HepG2 (cell line): ENCODE results near the gene HES1. TPM values are rescaled to one million over a fixed set of nuclear protein-coding genes. Genes with fewer than 3 reads are reported as not detected.

Source experiments
- ATAC-seq: fragments of 200-7000 bp; cut with Tn5 transposase; 3 replicates; pipeline ENCODE4 v1.9.1; 2020; ENCODE audit warnings: mild to moderate bottlenecking, moderate library complexity
- BruUV-seq: library from RNA; stranded (reverse); fragments of 400-500 nt; replicated peaks from 2 replicates; lab custom pipeline; 2021; lab: Mats Ljungman, UMichigan
- CTCF ChIA-PET: fragments of 300-600 bp; formaldehyde crosslinking; extraction: SDS; loops from one replicate; lab custom pipeline; 2021; ENCODE audit warnings: low total read pairs, inconsistent platforms, low intra/inter-chr PET ratio; lab: Yijun Ruan, JAX
- POLR2A ChIA-PET: fragments of 350-600 bp; sonication (Branson Sonifier 250); formaldehyde crosslinking; loops from one replicate; lab custom pipeline; 2020; ENCODE audit warnings: antibody characterized with exemption, inconsistent platforms; lab: Yijun Ruan, JAX
- DNase-seq: peaks from one replicate; pipeline ENCODE4 v3.0.0-alpha.2; 2015; ENCODE audit warnings: low spot score
- FAIRE-seq: peaks from 3 replicates; lab custom pipeline; 2011; peaks lifted over from hg19 to GRCh38; lab: Jason Lieb, UNC
- H2AFZ ChIP-seq: one replicate; pipeline ENCODE4 v1.6.1; 2011; ENCODE audit warnings: low read length, inconsistent platforms
- H3K27ac ChIP-seq: fragments of 300-600 bp; 3 replicates; pipeline ENCODE4 v1.8.0; 2011; ENCODE audit warnings: mixed run types, mild to moderate bottlenecking, mixed read lengths, low read length, inconsistent platforms; ENCODE audit not compliant: insufficient read depth; ENCODE audit errors: extremely low read length
- H3K27me3 ChIP-seq, 2 experiments: fragments of 200-600 bp in 1 of 2; 2 replicates in 1 of 2; 3 replicates in 1 of 2; pipeline versions ENCODE4 v1.6.0 to v1.8.0; 2011; ENCODE audit warnings: low read length in 2 of 2, mild to moderate bottlenecking in 2 of 2, moderate library complexity in 2 of 2, inconsistent platforms in 1 of 2; ENCODE audit not compliant: insufficient read depth in 2 of 2, control insufficient read depth in 1 of 2
- H3K36me3 ChIP-seq, 2 experiments: fragments of 200-600 bp in 1 of 2; replicated peaks in 1 of 2; 2 replicates in 1 of 2; 3 replicates in 1 of 2; pipeline versions ENCODE4 v1.5.1 to v1.8.0; 2011; ENCODE audit warnings: low read length in 2 of 2, inconsistent platforms in 1 of 2; ENCODE audit not compliant: insufficient read depth in 2 of 2, control insufficient read depth in 1 of 2
- H3K4me1 ChIP-seq: 2 replicates; pipeline ENCODE4 v1.5.1; 2012; ENCODE audit warnings: low read length, inconsistent platforms; ENCODE audit not compliant: insufficient read depth
- H3K4me2 ChIP-seq: 2 replicates; pipeline ENCODE4 v1.6.0; 2011; ENCODE audit warnings: low read depth, low read length, inconsistent platforms
- H3K4me3 ChIP-seq, 3 experiments: fragments of 200-600 bp in 1 of 3; sonication (generic), shearing (Covaris generic) in 1 of 3; replicated peaks in 1 of 3; 2 replicates each; pipeline ENCODE4 v1.5.1; 2011 to 2016; ENCODE audit warnings: low read length in 3 of 3, inconsistent platforms in 2 of 3, low read depth in 2 of 3, mild to moderate bottlenecking in 2 of 3, control low read depth in 1 of 3, mixed read lengths in 1 of 3; ENCODE audit not compliant: insufficient read depth in 1 of 3
- H3K79me2 ChIP-seq: one replicate; pipeline ENCODE4 v1.6.1; 2011; ENCODE audit warnings: low read length, inconsistent platforms; ENCODE audit not compliant: insufficient read depth
- H3K9ac ChIP-seq: 2 replicates; pipeline ENCODE4 v1.6.0; 2011; ENCODE audit warnings: mild to moderate bottlenecking, low read depth, low read length, inconsistent platforms; ENCODE audit not compliant: insufficient read depth
- H3K9me3 ChIP-seq: 2 replicates; pipeline ENCODE4 v1.5.1; 2012; ENCODE audit warnings: mild to moderate bottlenecking, low read length
- H4K20me1 ChIP-seq: 2 replicates; pipeline ENCODE4 v1.6.0; 2011; ENCODE audit warnings: inconsistent platforms, mild to moderate bottlenecking, low read length, moderate library complexity; ENCODE audit not compliant: insufficient read depth
- ATRX ChIP-seq: sonication (generic); formaldehyde crosslinking; IDR thresholded peaks from 2 replicates; pipeline ENCODE4 v1.4.0; 2020; ENCODE audit warnings: missing genetic modification reagents, borderline replicate concordance
- CREM ChIP-seq, 2 experiments: sonication (generic) in 1 of 2; formaldehyde crosslinking in 1 of 2; IDR thresholded peaks; 2 replicates each; pipeline versions ENCODE4 v1.4.0 to v1.6.1; 2016 to 2020; ENCODE audit warnings: antibody characterized with exemption in 1 of 2, mild to moderate bottlenecking in 1 of 2, missing genetic modification reagents in 1 of 2
- MEF2D ChIP-seq: sonication (generic); formaldehyde crosslinking; IDR thresholded peaks from 2 replicates; pipeline ENCODE4 v1.5.1; 2020; ENCODE audit warnings: mild to moderate bottlenecking, missing genetic modification reagents
- PHF5A ChIP-seq: IDR thresholded peaks from one replicate; pipeline ENCODE4 v1.6.1; 2018; ENCODE audit warnings: low read depth, missing genetic modification reagents; ENCODE audit not compliant: unreplicated experiment
- RFX1 ChIP-seq: fragments of 450-650 bp; IDR thresholded peaks from 2 replicates; pipeline ENCODE4 v1.6.1; 2017
- STAG1 ChIP-seq: sonication (generic); formaldehyde crosslinking; IDR thresholded peaks from 2 replicates; pipeline ENCODE4 v1.4.0; 2020; ENCODE audit warnings: missing genetic modification reagents
- XBP1 ChIP-seq: sonication (generic); formaldehyde crosslinking; IDR thresholded peaks from 2 replicates; pipeline ENCODE4 v1.5.0; 2020; ENCODE audit warnings: missing genetic modification reagents
- ZFP36L1 ChIP-seq: sonication (generic); formaldehyde crosslinking; IDR thresholded peaks from 2 replicates; pipeline ENCODE4 v1.8.0; 2022; ENCODE audit warnings: mild to moderate bottlenecking, missing genetic modification reagents, moderate library complexity
- ZSCAN25 ChIP-seq: sonication (generic); formaldehyde crosslinking; IDR thresholded peaks from 2 replicates; pipeline ENCODE4 v1.8.0; 2022; ENCODE audit warnings: mild to moderate bottlenecking, missing genetic modification reagents
- WGBS: methylation state at CpG from one replicate; pipeline ENCODE4 v1.1.6; 2017; ENCODE audit warnings: low lambda C conversion rate; 5-methylcytosine and 5-hydroxymethylcytosine counted together
- in situ Hi-C: cut with HindIII; loops from 2 replicates; pipeline ENCODE4 v1.10.0; 2017; ENCODE audit warnings: low pct_unique_long_range_greater_than_20kb; ENCODE audit not compliant: extremely low pct_ligation_motif_present
- intact Hi-C: fragments of 100-400 bp; cut with micrococcal nuclease; formaldehyde crosslinking; loops from one replicate; pipeline ENCODE4 v1.10.0; 2022; ENCODE audit not compliant: unreplicated experiment
- polyA plus RNA-seq, 8 experiments: library from polyadenylated mRNA; depleted of rRNA in 3 of 8; stranded (reverse) in 7 of 8; unstranded in 1 of 8; fragments of >200 nt; fragmentation: Illumina TruSeq in 4 of 8; extraction: Trizol in 4 of 8; gene quantifications; 2 replicates each; pipeline versions ENCODE4 v1.2.1 to v1.2.3, GENCODE V29; 2011 to 2016; ENCODE audit warnings: low read depth in 4 of 8, missing spikeins in 1 of 8, mixed read lengths in 1 of 8; ENCODE audit not compliant: insufficient read depth in 1 of 8
- total RNA-seq, 5 experiments: library from RNA; depleted of rRNA; stranded (reverse); fragments of >200 nt; fragmentation: Illumina TruSeq; extraction: Trizol; gene quantifications; 2 replicates each; pipeline ENCODE4 v1.2.3, GENCODE V29; 2016; ENCODE audit warnings: low read depth in 1 of 5
- TF ChIP-seq, protein P1 (sequence below): sonication (generic); formaldehyde crosslinking; IDR thresholded peaks from 2 replicates; pipeline ENCODE4 v1.8.0; 2022; ENCODE audit warnings: mild to moderate bottlenecking, missing genetic modification reagents; ENCODE audit not compliant: insufficient replicate concordance
- TF ChIP-seq, protein P2 (sequence below): IDR thresholded peaks from 2 replicates; pipeline ENCODE4 v1.6.1; 2016; ENCODE audit warnings: missing genetic modification reagents, missing compliant biosample characterization
- TF ChIP-seq, protein P3 (sequence below): sonication (generic); formaldehyde crosslinking; IDR thresholded peaks from 2 replicates; pipeline ENCODE4 v1.5.0; 2020; ENCODE audit warnings: mild to moderate bottlenecking, missing genetic modification reagents, borderline replicate concordance

Gene HES1
- total and polyA plus RNA-seq, 2 of the 13 experiments (the other 11 are each of a cell fraction or from before 2014, with no cell fraction given) = 15.4 to 19.8 TPM

DNA sequence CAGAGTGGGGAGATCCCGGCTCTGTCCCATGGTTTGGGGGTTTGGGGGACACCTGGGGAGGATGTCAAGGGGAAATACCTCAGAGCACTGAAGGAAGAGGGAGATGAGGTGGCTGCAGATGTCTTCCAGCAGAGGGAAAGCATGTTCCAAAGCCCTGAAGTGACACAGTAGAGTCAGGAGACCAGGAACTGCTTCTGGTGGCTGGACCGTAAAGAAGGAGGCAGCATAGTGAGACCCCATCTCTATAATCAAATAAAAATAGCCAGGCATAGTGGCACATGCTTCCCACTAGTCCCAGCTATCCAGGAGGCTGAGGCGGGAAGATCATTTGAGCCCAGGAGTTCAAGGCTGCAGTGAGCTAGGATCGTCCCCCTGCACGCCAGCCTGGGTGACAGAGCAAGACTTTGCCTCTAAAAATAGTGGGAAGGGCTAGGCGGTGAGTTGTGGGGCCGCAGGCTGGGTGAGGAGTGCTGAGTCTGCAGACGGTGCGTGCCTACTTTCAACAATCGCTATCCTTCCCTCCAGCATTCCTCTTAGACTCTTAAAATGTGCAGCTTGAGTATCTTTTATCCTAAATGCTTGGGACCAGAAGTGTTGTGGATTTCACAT is 26.2 kb downstream of the HES1 start:
- POLR2A ChIA-PET = interaction anchor here (1.7 kb wide), 2 partner anchors 20 to 28 kb away, joined by 9 to 11 read pairs; no protein-coding TSS in a partner anchor
- no peak for TF ChIP-seq XBP1 (CRISPR knock-in tag)
- TF ChIP-seq ZFP36L1 = no peak
- TF ChIP-seq, protein P1, sequence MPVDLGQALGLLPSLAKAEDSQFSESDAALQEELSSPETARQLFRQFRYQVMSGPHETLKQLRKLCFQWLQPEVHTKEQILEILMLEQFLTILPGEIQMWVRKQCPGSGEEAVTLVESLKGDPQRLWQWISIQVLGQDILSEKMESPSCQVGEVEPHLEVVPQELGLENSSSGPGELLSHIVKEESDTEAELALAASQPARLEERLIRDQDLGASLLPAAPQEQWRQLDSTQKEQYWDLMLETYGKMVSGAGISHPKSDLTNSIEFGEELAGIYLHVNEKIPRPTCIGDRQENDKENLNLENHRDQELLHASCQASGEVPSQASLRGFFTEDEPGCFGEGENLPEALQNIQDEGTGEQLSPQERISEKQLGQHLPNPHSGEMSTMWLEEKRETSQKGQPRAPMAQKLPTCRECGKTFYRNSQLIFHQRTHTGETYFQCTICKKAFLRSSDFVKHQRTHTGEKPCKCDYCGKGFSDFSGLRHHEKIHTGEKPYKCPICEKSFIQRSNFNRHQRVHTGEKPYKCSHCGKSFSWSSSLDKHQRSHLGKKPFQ (CRISPR knock-in tag) = no peak
- TF ChIP-seq, protein P2, sequence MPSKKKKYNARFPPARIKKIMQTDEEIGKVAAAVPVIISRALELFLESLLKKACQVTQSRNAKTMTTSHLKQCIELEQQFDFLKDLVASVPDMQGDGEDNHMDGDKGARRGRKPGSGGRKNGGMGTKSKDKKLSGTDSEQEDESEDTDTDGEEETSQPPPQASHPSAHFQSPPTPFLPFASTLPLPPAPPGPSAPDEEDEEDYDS (CRISPR knock-in tag) = no peak
- TF ChIP-seq PHF5A = no peak
- TF ChIP-seq, protein P3, sequence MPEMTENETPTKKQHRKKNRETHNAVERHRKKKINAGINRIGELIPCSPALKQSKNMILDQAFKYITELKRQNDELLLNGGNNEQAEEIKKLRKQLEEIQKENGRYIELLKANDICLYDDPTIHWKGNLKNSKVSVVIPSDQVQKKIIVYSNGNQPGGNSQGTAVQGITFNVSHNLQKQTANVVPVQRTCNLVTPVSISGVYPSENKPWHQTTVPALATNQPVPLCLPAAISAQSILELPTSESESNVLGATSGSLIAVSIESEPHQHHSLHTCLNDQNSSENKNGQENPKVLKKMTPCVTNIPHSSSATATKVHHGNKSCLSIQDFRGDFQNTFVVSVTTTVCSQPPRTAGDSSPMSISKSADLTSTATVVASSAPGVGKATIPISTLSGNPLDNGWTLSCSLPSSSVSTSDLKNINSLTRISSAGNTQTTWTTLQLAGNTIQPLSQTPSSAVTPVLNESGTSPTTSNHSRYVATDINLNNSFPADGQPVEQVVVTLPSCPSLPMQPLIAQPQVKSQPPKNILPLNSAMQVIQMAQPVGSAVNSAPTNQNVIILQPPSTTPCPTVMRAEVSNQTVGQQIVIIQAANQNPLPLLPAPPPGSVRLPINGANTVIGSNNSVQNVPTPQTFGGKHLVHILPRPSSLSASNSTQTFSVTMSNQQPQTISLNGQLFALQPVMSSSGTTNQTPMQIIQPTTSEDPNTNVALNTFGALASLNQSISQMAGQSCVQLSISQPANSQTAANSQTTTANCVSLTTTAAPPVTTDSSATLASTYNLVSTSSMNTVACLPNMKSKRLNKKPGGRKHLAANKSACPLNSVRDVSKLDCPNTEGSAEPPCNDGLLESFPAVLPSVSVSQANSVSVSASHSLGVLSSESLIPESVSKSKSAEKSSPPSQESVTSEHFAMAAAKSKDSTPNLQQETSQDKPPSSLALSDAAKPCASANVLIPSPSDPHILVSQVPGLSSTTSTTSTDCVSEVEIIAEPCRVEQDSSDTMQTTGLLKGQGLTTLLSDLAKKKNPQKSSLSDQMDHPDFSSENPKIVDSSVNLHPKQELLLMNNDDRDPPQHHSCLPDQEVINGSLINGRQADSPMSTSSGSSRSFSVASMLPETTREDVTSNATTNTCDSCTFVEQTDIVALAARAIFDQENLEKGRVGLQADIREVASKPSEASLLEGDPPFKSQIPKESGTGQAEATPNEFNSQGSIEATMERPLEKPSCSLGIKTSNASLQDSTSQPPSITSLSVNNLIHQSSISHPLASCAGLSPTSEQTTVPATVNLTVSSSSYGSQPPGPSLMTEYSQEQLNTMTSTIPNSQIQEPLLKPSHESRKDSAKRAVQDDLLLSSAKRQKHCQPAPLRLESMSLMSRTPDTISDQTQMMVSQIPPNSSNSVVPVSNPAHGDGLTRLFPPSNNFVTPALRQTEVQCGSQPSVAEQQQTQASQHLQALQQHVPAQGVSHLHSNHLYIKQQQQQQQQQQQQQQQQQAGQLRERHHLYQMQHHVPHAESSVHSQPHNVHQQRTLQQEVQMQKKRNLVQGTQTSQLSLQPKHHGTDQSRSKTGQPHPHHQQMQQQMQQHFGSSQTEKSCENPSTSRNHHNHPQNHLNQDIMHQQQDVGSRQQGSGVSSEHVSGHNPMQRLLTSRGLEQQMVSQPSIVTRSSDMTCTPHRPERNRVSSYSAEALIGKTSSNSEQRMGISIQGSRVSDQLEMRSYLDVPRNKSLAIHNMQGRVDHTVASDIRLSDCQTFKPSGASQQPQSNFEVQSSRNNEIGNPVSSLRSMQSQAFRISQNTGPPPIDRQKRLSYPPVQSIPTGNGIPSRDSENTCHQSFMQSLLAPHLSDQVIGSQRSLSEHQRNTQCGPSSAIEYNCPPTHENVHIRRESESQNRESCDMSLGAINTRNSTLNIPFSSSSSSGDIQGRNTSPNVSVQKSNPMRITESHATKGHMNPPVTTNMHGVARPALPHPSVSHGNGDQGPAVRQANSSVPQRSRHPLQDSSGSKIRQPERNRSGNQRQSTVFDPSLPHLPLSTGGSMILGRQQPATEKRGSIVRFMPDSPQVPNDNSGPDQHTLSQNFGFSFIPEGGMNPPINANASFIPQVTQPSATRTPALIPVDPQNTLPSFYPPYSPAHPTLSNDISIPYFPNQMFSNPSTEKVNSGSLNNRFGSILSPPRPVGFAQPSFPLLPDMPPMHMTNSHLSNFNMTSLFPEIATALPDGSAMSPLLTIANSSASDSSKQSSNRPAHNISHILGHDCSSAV = no peak
- no peak for TF ChIP-seq ATRX (CRISPR knock-in tag)
- TF ChIP-seq ZSCAN25 (CRISPR knock-in tag) = peak; percentile 43; the same call in 1 of the 2 replicates
- TF ChIP-seq STAG1 (CRISPR knock-in tag) = no peak
- TF ChIP-seq MEF2D (CRISPR knock-in tag) = no peak
- no peak for TF ChIP-seq RFX1
- no peak for TF ChIP-seq CREM (IDR thresholded peaks at IDR 0.05)
- TF ChIP-seq CREM (CRISPR knock-in tag; IDR thresholded peaks at IDR 0.05) = no peak

More for the DNA sequence above, 26.2 kb downstream of the HES1 start:
- Histone ChIP-seq H3K4me1 (peaks cover 69% of the 10 kb centered on the region), H4K20me1 (no peaks in the 10 kb centered on the region), H3K79me2 (no peaks in the 10 kb centered on the region), H3K9ac (no peak overlapping the region), H3K4me2 (peak overlapping the region; percentile 78), H3K36me3 (no peaks in the 10 kb centered on the region), H2AFZ (no peak overlapping the region), H3K4me3 (peak overlapping the region in 1 of 3 experiments; percentile 53; a peak in 1 of 6 replicates), H3K27ac (no peak overlapping the region), H3K9me3 (no peaks in the 10 kb centered on the region), H3K27me3 (peaks cover 0 to 12% of the 10 kb centered on the region in 2 experiments; a peak in 3 of 5 replicates)
- BruUV-seq = no TSS peak
- FAIRE-seq (no peak), ATAC-seq (peak; percentile 68), DNase-seq (peak; percentile 17)
- in situ Hi-C loops (loop anchor here (10.0 kb wide), 1 partner anchor 153 kb away; no protein-coding TSS in a partner anchor), intact Hi-C loops (no loop called here)
- CTCF ChIA-PET = no interaction called here
- 4% methylated on average over 10 of the region's 10 CpGs for WGBS
